Diencephalon (tissue), 1 donor: ENCODE data around the gene EOLA2. TPM values are rescaled to one million over a fixed set of nuclear protein-coding genes. Genes with fewer than 3 reads are reported as not detected.

ENCODE experiments used
- total RNA-seq: library from RNA; depleted of rRNA; stranded (reverse); fragments of >200 nt; gene quantifications from one replicate; pipeline ENCODE4 v1.2.3, GENCODE V29; 2014

The EOLA2 gene
- 15.7 TPM for total RNA-seq

DNA sequence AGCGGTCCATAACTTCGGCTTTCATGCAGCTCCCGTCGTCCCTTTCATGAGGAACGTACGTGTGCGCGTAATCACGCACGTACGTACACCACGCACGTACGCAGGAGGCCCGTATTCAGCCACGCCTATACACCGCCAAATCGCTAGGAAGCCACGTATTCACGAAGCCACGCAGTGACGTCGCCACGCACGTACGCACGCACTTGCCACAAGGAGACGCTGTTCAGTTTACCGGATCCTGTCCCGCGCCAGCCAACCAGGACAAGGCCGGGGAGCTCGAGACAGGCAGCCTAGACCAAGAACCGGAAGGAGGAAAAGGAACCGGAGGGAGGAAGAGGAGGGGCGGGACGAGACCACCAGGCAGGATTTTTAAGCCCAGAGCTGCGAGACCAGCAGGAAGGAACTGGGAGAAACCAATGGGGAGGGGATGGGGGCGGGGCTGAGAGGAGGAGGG, at the start of gene EOLA2:
Gene EOLA2 (minus strand): TSS at position 65 of the 454 bp plus-strand sequence. CDS start 4,617 bp downstream, outside the sequence.

DNA sequence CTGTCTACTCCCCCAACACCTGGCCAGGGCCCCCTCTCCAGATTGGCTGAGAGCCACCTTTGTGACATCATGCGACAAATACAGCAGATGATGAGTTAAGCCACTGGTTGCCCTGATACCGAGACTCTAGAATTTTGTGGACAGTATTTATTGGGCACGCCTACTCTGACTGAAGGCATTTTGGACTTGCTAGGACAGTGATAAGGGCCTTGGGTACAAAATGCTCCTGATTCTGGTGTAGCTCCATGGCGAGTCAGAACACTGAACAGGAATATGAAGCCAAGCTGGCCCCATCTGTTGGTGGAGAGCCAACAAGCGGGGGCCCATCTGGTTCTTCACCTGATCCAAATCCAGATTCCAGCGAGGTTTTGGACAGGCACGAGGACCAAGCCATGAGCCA, 8.9 kb downstream of the EOLA2 start, which contains the start of gene HSFX4:
Gene HSFX4 (plus strand): TSS at position 174 of the 400 bp plus-strand sequence. CDS start 72 bp downstream, at position 246.

Other genes with a start within 250 kb of the EOLA2 start
- gene MAGEA11, start 226.4 kb downstream of the EOLA2 start, total RNA-seq, result not detected
- gene HSFX1, start 164.4 kb downstream of the EOLA2 start, total RNA-seq, result 2.3 TPM
- not detected for gene MAGEA9, start 156.6 kb downstream of the EOLA2 start, total RNA-seq
- gene MAGEA8, start 57.3 kb downstream of the EOLA2 start, total RNA-seq, result not detected
- not detected for gene HSFX4, start 8.9 kb downstream of the EOLA2 start, total RNA-seq